Measurements from ENCODE around the gene SLC26A1.

SLC26A1 gene

DNA sequence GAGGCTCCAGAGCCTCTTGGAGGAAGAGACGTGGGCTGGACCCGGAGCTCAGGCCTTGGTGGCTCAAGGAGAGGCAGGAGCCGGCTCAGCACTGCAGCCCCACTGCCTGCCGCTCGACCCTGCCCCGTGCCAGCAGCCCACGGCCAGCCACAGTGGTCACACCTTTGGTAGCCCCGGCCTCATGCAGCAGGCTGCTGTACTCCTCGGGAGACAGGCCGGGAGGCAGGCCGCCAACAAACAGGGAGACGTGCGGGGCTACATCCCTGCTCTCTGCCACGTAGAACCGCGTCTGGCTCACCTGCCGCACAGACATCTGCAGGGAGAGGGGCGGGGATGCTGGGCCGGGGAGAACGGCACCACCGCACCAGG lies 27.5 kb downstream of the SLC26A1 start:
- DNase-seq (ENCODE audit: low read depth) = no peak

GRCh38 chr4:965048-965765 lies 28.0 kb downstream of the SLC26A1 start:
- DNase-seq (ENCODE audit: low read depth) = no peak

DNA sequence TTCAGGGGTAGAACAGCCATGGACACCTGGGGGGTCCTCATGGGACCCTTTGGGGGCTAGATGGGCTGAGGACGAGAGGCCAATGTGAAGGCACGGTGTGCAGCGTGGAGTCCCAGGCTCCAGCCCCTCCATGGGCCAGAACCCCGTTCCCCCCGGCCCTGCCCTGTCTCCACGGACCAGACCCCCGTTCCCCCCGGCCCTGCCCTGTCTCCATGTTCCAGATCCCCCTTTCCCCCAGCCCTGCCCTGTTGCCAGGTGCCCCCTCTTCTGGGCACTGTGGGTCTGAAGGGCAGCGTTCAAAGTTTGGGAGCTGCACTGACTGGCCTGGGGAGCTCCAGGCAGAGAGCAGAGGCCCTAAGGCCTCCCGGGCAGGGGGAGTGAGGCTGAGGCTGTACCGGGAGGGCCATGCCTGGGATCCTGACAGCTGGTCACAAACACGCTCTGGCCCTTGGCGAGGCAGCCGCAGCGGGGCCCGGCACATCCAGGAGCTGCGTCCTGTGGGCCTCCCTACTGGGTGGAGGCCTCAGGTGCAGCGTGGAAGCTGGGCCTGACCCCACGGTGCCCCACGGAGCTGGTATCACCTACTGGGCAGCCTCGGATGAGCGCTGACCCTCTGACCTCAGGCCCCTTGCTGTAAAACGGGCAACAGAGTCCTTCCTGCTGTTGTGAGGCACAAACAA lies 28.7 kb downstream of the SLC26A1 start:
- no peak for DNase-seq (ENCODE audit: low read depth)

- DNase-seq (ENCODE audit: low read depth) = no peak
Measured at GRCh38 chr4:963276-964225, 29.7 kb downstream of the SLC26A1 start.

DNA sequence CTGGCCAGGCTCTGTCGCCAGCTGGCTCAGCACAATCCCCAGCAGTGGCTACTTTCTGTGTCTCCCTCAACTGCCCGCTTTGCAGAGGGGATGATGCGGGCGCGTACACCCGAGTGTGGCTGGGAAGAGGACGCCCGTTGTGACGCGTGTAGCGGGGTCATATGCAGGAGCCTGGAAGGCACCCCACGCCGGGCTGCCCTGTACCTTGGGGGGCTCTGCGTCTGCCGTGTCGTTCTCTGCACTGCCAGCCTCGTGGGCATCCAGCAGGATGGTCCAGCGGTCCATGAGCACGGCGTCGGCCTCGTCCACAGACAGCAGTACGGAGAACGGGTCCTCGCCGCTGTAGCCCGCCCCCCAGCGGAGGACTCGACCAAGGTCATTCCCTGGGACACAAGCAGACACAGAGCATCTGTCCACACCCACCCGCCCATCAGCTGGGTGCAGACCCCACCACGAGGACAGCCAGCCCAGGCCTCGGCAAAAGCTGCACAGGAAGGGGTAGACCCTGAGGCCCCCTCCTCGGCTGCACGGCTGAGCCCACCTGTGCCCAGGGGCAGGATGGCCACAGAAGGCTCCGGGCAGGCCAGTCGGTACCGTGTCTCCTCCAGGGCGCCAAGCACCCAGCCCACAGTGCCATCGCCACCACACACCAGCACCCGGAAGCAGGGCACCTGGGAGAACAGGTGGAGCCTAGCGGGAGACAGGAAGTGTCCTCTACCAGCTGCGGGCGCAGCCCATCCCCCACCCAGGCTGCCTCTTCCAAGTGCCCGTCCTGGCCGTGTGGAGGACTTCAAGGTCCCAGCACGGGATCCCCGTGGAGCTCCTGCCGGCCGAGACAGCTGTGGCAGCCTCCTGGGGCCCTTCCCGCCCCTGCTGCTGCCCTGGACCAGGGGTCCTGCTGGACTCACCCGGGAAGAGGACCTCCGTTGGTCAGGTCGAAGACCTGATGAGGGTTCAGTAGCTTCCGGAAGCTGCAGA lies 30.7 kb downstream of the SLC26A1 start:
- no peak for DNase-seq (ENCODE audit: low read depth)

DNA sequence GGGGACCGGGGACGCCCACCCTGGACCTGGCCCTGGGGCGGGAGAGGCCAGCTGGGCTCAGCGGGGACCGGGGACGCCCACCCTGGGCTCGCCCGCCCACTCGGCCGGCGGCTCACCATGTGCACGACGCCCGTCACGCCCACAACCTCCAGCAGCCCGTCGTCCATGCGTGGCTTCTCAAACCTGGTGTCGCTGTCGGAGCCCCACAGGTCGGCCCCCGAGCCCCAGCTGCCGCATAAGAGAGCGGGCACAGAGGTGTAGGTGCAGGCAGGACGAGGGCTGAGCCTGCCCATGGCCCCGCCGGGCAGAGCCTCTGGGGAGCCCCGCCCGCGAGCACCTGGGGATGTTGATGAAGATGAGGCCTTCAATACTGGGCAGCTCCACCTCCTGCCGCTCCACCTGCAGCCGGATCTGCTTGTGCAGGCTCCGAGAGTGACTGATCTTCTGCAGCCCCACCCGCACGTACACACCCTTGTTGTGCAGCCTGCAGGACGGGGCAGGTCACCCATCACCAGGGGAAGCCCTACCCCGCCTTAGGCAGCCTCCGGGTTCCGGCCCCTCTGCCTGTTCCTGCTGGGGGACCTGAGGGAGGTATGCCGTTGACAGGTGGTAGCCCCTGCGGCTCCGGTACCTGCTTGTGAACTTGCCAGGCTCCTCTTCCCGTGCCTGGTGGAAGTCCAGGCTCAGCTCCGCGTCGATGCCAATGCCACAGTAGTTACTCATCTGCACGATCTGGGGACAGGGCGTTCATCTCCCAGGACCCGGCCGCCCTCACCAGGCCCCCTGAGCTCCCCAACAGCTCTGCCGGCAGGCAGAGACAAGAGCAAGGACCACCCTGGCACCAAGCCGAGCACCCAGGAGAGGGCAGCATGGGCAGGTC lies 31.6 kb downstream of the SLC26A1 start:
- no peak for DNase-seq (ENCODE audit: low read depth)

GRCh38 chr4:960636-961350 lies 32.4 kb downstream of the SLC26A1 start:
- DNase-seq (ENCODE audit: low read depth) = no peak

- DNase-seq (ENCODE audit: low read depth) = no peak
Measured at GRCh38 chr4:960140-960635, 33.0 kb downstream of the SLC26A1 start.

GRCh38 chr4:959338-960139 lies 33.7 kb downstream of the SLC26A1 start:
- no peak for DNase-seq (ENCODE audit: low read depth)

DNA sequence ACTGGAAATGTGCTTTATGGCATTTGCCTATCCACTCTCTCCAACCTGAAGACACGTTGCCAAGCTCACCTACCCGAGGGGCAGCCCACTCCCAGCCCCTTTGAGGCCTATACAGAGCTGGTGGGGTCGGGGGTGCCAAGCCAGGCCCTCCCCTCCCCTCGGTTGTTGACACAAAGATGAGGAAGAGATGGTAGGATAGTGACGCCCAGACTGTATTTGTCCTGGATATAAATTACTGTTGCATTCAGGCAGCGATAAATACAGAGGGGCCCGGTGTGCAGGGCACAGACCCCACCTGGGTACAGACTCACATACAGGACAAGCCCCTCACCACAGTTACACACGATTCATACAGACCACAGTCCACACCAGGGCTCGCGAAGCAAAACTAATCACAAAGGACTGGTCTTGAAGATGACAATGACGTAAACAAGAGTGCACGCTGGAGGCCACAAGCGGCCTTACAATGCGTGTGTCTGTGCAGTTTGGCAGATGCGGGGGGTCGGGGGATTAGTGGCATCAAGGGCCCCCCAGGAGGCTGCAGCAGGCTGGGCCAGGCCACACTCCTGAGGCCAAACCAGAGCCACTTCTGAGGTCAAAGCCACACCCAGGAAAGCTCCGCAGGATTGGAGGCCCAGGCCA lies 34.4 kb downstream of the SLC26A1 start:
- DNase-seq (ENCODE audit: low read depth) = no peak

DNA sequence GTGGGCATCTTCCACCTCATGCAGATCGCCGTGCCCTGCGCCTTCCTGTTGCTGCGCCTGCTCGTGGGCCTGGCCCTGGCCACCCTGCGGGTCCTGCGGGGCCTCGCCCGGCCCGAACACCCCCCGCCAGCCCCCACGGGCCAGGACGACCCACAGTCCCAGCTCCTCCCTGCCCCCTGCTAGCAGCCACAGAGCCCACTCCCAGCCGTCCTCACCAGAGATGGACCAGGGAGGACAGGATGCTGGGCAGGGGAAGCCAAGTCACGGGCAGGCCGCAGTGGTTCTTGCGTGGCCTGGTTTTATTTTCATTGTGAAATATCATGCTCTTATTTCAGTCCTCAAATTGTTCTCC lies 34.9 kb downstream of the SLC26A1 start:
- DNase-seq (ENCODE audit: low read depth) = no peak

DNA sequence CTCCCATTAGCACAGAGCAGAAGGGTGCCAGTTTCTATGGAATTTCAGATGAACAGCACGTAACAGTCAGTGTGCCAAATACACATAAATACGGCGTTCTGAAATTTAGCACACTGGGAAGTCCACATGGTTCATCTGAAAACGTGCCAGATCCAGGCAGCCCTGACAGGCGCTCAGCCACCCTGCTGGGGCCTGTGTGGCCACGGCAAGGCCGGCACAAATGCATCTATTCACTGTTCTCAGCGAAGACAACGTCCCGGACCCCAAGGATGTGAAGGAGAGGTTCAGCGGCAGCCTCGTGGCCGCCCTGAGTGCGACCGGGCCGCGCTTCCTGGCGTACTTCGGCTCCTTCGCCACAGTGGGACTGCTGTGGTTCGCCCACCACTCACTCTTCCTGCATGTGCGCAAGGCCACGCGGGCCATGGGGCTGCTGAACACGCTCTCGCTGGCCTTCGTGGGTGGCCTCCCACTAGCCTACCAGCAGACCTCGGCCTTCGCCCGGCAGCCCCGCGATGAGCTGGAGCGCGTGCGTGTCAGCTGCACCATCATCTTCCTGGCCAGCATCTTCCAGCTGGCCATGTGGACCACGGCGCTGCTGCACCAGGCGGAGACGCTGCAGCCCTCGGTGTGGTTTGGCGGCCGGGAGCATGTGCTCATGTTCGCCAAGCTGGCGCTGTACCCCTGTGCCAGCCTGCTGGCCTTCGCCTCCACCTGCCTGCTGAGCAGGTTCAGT lies 35.5 kb downstream of the SLC26A1 start:
- no peak for DNase-seq (ENCODE audit: low read depth)

GRCh38 chr4:957231-957580 lies 36.0 kb downstream of the SLC26A1 start:
- DNase-seq (ENCODE audit: low read depth) = no peak

DNA sequence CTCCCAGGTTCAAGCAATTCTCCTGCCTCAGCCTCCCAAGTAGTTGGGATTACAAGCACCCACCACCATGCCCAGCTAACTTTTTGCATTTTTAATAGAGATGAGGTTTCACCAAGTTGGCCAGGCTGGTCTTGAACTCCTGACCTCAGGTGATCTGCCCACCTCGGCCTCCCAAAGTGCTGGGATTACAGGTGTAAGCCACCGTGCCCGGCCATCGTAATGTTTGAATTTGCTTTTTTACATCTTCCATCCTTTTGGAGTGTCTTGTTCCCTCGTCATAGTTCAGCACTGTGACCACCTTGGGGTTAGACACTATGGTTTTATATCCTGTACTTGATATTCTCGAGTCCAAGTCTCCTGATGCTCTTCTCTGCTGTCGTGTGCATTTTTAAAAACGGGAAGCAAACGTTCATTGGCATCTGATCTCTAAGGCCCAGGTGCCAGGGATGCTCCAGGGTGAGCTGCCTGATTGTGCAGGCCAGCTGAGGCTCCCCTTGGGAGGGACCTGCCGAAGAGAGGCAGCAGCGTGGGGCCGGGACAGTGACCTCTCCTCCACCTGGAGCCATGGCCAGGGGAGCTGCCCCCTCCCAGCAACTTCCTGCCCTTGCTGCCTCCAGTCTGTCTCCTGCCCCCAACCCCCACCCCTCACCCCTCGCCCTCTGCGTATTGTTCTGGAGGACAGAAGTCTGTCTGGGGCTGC lies 36.5 kb downstream of the SLC26A1 start:
- no peak for DNase-seq (ENCODE audit: low read depth)

GRCh38 chr4:955931-956381 lies 37.2 kb downstream of the SLC26A1 start:
- no peak for DNase-seq (ENCODE audit: low read depth)

- DNase-seq (ENCODE audit: low read depth) = no peak
Measured at GRCh38 chr4:955161-955921, 37.9 kb downstream of the SLC26A1 start.
